ENCODE measurements around the gene SLC30A5.
A peak's percentile ranks its signal among the peaks of the same experiment; 100 is the strongest.
"Not testable (repeated sequence)": the region's sequence is repeated elsewhere in the genome, so short reads cannot be mapped to it uniquely, and the experiment has no call there.

SLC30A5 gene

GRCh38 chr5:69105996-69106906 is 12.4 kb downstream of the SLC30A5 start:
- DNase-seq, result peak; percentile 51

- DNase-seq, result not testable (repeated sequence)
These were observed 14.6 kb downstream of the SLC30A5 start for GRCh38 chr5:69108367-69108766.

GRCh38 chr5:69113851-69114250 is 20.0 kb downstream of the SLC30A5 start:
- no peak for DNase-seq

- DNase-seq, result no peak
These were observed 21.7 kb downstream of the SLC30A5 start for GRCh38 chr5:69115526-69115925.

- no peak for DNase-seq
These were observed 35.6 kb downstream of the SLC30A5 start for GRCh38 chr5:69129413-69129812.

- DNase-seq, result no peak
These were observed 36.4 kb downstream of the SLC30A5 start for GRCh38 chr5:69130241-69130640.

GRCh38 chr5:69131304-69131703 is 37.5 kb downstream of the SLC30A5 start:
- DNase-seq, result no peak

- no peak for DNase-seq
These were observed 40.3 kb downstream of the SLC30A5 start for GRCh38 chr5:69134126-69134525.

GRCh38 chr5:69136293-69136692 is 42.5 kb downstream of the SLC30A5 start:
- no peak for DNase-seq

- not testable (repeated sequence) for DNase-seq
These were observed 43.4 kb downstream of the SLC30A5 start for GRCh38 chr5:69137208-69137607.

- DNase-seq, result no peak
These were observed 44.0 kb downstream of the SLC30A5 start for GRCh38 chr5:69137807-69138206.

GRCh38 chr5:69138766-69139165 is 45.0 kb downstream of the SLC30A5 start:
- DNase-seq, result no peak

GRCh38 chr5:69140239-69140638 is 46.4 kb downstream of the SLC30A5 start:
- not testable (repeated sequence) for DNase-seq

GRCh38 chr5:69140827-69141226 is 47.0 kb downstream of the SLC30A5 start:
- DNase-seq, result no peak

GRCh38 chr5:69148576-69148975 is 54.8 kb downstream of the SLC30A5 start:
- not testable (repeated sequence) for DNase-seq

- DNase-seq, result no peak
These were observed 55.3 kb downstream of the SLC30A5 start for GRCh38 chr5:69148981-69149675.

- DNase-seq, result no peak
These were observed 55.8 kb downstream of the SLC30A5 start for GRCh38 chr5:69149676-69150010.

GRCh38 chr5:69152731-69153130 is 58.9 kb downstream of the SLC30A5 start:
- peak; percentile 12 for DNase-seq

- DNase-seq, result no peak
These were observed 62.6 kb downstream of the SLC30A5 start for GRCh38 chr5:69156456-69156855.

- DNase-seq, result no peak
These were observed 64.2 kb downstream of the SLC30A5 start for GRCh38 chr5:69158039-69158438.

- DNase-seq, result no peak
These were observed 66.8 kb downstream of the SLC30A5 start for GRCh38 chr5:69160651-69161050.

GRCh38 chr5:69166686-69167492 is 73.1 kb downstream of the SLC30A5 start, which contains the start of gene CCNB1:
CCNB1 (plus strand) TSS chr5:69167150; CDS start chr5:69167263, 113 bp downstream.
- peak; percentile 83 for DNase-seq

- no peak for DNase-seq
These were observed 73.7 kb downstream of the SLC30A5 start for GRCh38 chr5:69167493-69167855.
